DND-41 (cell line): ENCODE results near the gene NSF.

Experiments
- ATAC-seq: fragments of 200-7000 bp; cut with Tn5 transposase; 3 replicates; pipeline ENCODE4 v1.9.1; 2021; ENCODE audit warnings: low read depth; ENCODE audit not compliant: insufficient read depth
- DNase-seq: peaks from one replicate; pipeline ENCODE4 v3.0.0-alpha.2; 2020
- H2AFZ ChIP-seq: 2 replicates; pipeline ENCODE4 v1.6.0; 2012; ENCODE audit warnings: low read depth, low read length
- H3K27ac ChIP-seq: 2 replicates; pipeline ENCODE4 v1.5.1; 2012; ENCODE audit warnings: low read length, inconsistent platforms
- H3K27me3 ChIP-seq: fragments of 200-600 bp; sonication (generic); 2 replicates; pipeline ENCODE4 v1.6.0; 2012; ENCODE audit warnings: low read length, mild to moderate bottlenecking, inconsistent platforms; ENCODE audit not compliant: insufficient read depth, poor library complexity
- H3K36me3 ChIP-seq: 2 replicates; pipeline ENCODE4 v1.5.1; 2012; ENCODE audit warnings: low read length, inconsistent platforms; ENCODE audit not compliant: insufficient read depth
- H3K4me1 ChIP-seq: 2 replicates; pipeline ENCODE4 v1.5.1; 2012; ENCODE audit warnings: mild to moderate bottlenecking, low read length; ENCODE audit not compliant: insufficient read depth
- H3K4me2 ChIP-seq: 2 replicates; pipeline ENCODE4 v1.6.0; 2012; ENCODE audit warnings: mild to moderate bottlenecking, moderate library complexity, low read length, inconsistent platforms; ENCODE audit not compliant: insufficient read depth
- H3K4me3 ChIP-seq, 2 experiments: fragments of 200-600 bp in 1 of 2; shearing (Covaris generic) in 1 of 2; 2 replicates each; pipeline ENCODE4 v1.5.1; 2012 to 2016; ENCODE audit warnings: inconsistent platforms in 2 of 2, low read length in 2 of 2, mild to moderate bottlenecking in 2 of 2, low read depth in 1 of 2, moderate library complexity in 1 of 2
- H3K79me2 ChIP-seq: 2 replicates; pipeline ENCODE4 v1.6.0; 2012; ENCODE audit warnings: low read length, inconsistent platforms; ENCODE audit not compliant: insufficient read depth
- H3K9ac ChIP-seq: 2 replicates; pipeline ENCODE4 v1.6.0; 2012; ENCODE audit warnings: low read depth, mild to moderate bottlenecking, inconsistent platforms, low read length, moderate library complexity
- H3K9me3 ChIP-seq: 2 replicates; pipeline ENCODE4 v1.5.1; 2012; ENCODE audit warnings: low read length, moderate library complexity, mild to moderate bottlenecking, inconsistent platforms; ENCODE audit not compliant: insufficient read depth, severe bottlenecking
- H4K20me1 ChIP-seq: 2 replicates; pipeline ENCODE4 v1.6.0; 2012; ENCODE audit warnings: low read length; ENCODE audit not compliant: insufficient read depth
- CTCF ChIP-seq: IDR thresholded peaks from 2 replicates; pipeline ENCODE4 v1.5.1; 2012; ENCODE audit warnings: borderline replicate concordance, low read length, moderate library complexity, mild to moderate bottlenecking; ENCODE audit not compliant: poor library complexity, severe bottlenecking; ENCODE audit errors: extremely low read depth
- EZH2 ChIP-seq: IDR thresholded peaks from 3 replicates; pipeline ENCODE4 v1.6.1; 2012; ENCODE audit warnings: borderline replicate concordance, low read depth, mild to moderate bottlenecking, moderate library complexity, low read length, inconsistent platforms; ENCODE audit not compliant: severe bottlenecking

The NSF gene

GRCh38 chr17:46803544-46803943 is 213.1 kb downstream of the NSF start:
- Histone ChIP-seq H3K4me1 (no peaks in the 10 kb centered on the region), H3K36me3 (no peaks in the 10 kb centered on the region), H3K9ac (no peak overlapping the region), H3K27me3 (no peaks in the 10 kb centered on the region), H3K9me3 (no peaks in the 10 kb centered on the region), H3K27ac (no peak overlapping the region), H3K79me2 (no peaks in the 10 kb centered on the region), H3K4me2 (no peak overlapping the region), H4K20me1 (no peaks in the 10 kb centered on the region), H3K4me3 (no peak overlapping the region), H2AFZ (no peak overlapping the region)
- no peak for DNase-seq
- TF ChIP-seq CTCF (no peak), EZH2 (no peak)
- no peak for ATAC-seq

- H3K9me3 ChIP-seq = no peaks in the 10 kb centered on the region
- no peaks in the 10 kb centered on the region for H4K20me1 ChIP-seq
- no peak for TF ChIP-seq CTCF
- H3K4me1 ChIP-seq = no peaks in the 10 kb centered on the region
- H3K79me2 ChIP-seq = no peaks in the 10 kb centered on the region
- no peak overlapping the region for H3K4me2 ChIP-seq
- no peak overlapping the region for H3K27ac ChIP-seq
- H3K36me3 ChIP-seq = no peaks in the 10 kb centered on the region
- ATAC-seq (no peak), DNase-seq (no peak)
- no peak overlapping the region for H3K4me3 ChIP-seq
- no peak overlapping the region for H3K9ac ChIP-seq
- H3K27me3 ChIP-seq = no peaks in the 10 kb centered on the region
- no peak overlapping the region for H2AFZ ChIP-seq
These were observed 215.3 kb downstream of the NSF start for GRCh38 chr17:46805771-46806170.
